HG03159 (cell line): Measurements from ENCODE around the gene GPR39.

ENCODE experiments used
- ATAC-seq: cut with Tn5 transposase; IDR thresholded peaks from one replicate; pipeline ENCODE4 v1.9.1; 2021; ENCODE audit warnings: mild to moderate bottlenecking, moderate library complexity; ENCODE audit not compliant: unreplicated experiment

GPR39 gene

GRCh38 chr2:132633635-132634034 lies 217.0 kb downstream of the GPR39 start:
- ATAC-seq: no peak

- ATAC-seq: no peak
Measured at GRCh38 chr2:132636346-132636745, 219.7 kb downstream of the GPR39 start.

GRCh38 chr2:132638313-132639040 lies 221.9 kb downstream of the GPR39 start:
- no peak for ATAC-seq

GRCh38 chr2:132640116-132640515 lies 223.5 kb downstream of the GPR39 start:
- no peak for ATAC-seq

- ATAC-seq: no peak
Measured at GRCh38 chr2:132641819-132642218, 225.2 kb downstream of the GPR39 start.

- no peak for ATAC-seq
Measured at GRCh38 chr2:132642415-132642814, 225.8 kb downstream of the GPR39 start.

- ATAC-seq: no peak
Measured at GRCh38 chr2:132645176-132645575, 228.6 kb downstream of the GPR39 start.

- no peak for ATAC-seq
Measured at GRCh38 chr2:132645722-132646539, 229.3 kb downstream of the GPR39 start.

GRCh38 chr2:132646540-132647108 lies 230.0 kb downstream of the GPR39 start:
- no peak for ATAC-seq

- ATAC-seq: no peak
Measured at GRCh38 chr2:132651115-132652045, 234.8 kb downstream of the GPR39 start.

GRCh38 chr2:132652474-132652873 lies 235.9 kb downstream of the GPR39 start:
- ATAC-seq: no peak

GRCh38 chr2:132654335-132654734 lies 237.7 kb downstream of the GPR39 start:
- ATAC-seq: no peak

- ATAC-seq: no peak
Measured at GRCh38 chr2:132654968-132655367, 238.4 kb downstream of the GPR39 start.

GRCh38 chr2:132656266-132656975 lies 239.8 kb downstream of the GPR39 start:
- ATAC-seq: no peak

GRCh38 chr2:132659331-132659730 lies 242.7 kb downstream of the GPR39 start:
- no peak for ATAC-seq

GRCh38 chr2:132662732-132663131 lies 246.1 kb downstream of the GPR39 start:
- no peak for ATAC-seq

GRCh38 chr2:132664096-132664495 lies 247.5 kb downstream of the GPR39 start:
- ATAC-seq: no peak

- no peak for ATAC-seq
Measured at GRCh38 chr2:132665401-132666140, 249.0 kb downstream of the GPR39 start.

GRCh38 chr2:132667706-132668105 lies 251.1 kb downstream of the GPR39 start:
- no peak for ATAC-seq
